HCT116 (cell line): ENCODE data around the gene RPL12.

Source experiments
- CTCF ChIP-seq, 3 experiments: fragments of 200-600 bp in 1 of 3; sonication (generic) in 1 of 3; IDR thresholded peaks in 2 of 3; conservative IDR thresholded peaks in 1 of 3; 2 replicates each; pipeline ENCODE4 v1.5.1; 2012 to 2017; ENCODE audit warnings: low read depth in 2 of 3, low read length in 2 of 3, antibody characterized with exemption in 1 of 3, borderline replicate concordance in 1 of 3, control low read depth in 1 of 3, mild to moderate bottlenecking in 1 of 3, mixed read lengths in 1 of 3, mixed run types in 1 of 3, moderate library complexity in 1 of 3; ENCODE audit not compliant: insufficient read depth in 1 of 3
- EZH2 ChIP-seq: fragments of 200-600 bp; sonication (generic); IDR thresholded peaks from 2 replicates; pipeline ENCODE4 v1.6.1; 2017; ENCODE audit warnings: antibody characterized with exemption, mixed run types
- MAX ChIP-seq: IDR thresholded peaks from 2 replicates; pipeline ENCODE4 v1.6.1; 2012
- POLR2A ChIP-seq: IDR thresholded peaks from 2 replicates; pipeline ENCODE4 v1.7.0; 2011; ENCODE audit warnings: borderline replicate concordance; ENCODE audit not compliant: insufficient read depth, insufficient read length; ENCODE audit errors: extremely low read depth
- POLR2AphosphoS5 ChIP-seq: IDR thresholded peaks from 2 replicates; pipeline ENCODE4 v1.6.1; 2011; ENCODE audit warnings: mild to moderate bottlenecking, low read depth, low read length, moderate library complexity
- REST ChIP-seq: IDR thresholded peaks from 2 replicates; pipeline ENCODE4 v1.6.1; 2012; ENCODE audit warnings: low read depth
- SP1 ChIP-seq: IDR thresholded peaks from 2 replicates; pipeline ENCODE4 v1.6.1; 2012; ENCODE audit warnings: low read depth
- SRF ChIP-seq: IDR thresholded peaks from 2 replicates; pipeline ENCODE4 v1.6.1; 2012; ENCODE audit warnings: low read depth
- TCF7L2 ChIP-seq: IDR thresholded peaks from 2 replicates; pipeline ENCODE4 v1.7.0; 2011; ENCODE audit warnings: borderline replicate concordance, inconsistent platforms; ENCODE audit not compliant: insufficient read depth, insufficient read length; ENCODE audit errors: extremely low read depth
- YY1 ChIP-seq: IDR thresholded peaks from 2 replicates; pipeline ENCODE4 v1.6.1; 2011; ENCODE audit warnings: low read length, low read depth, moderate library complexity, mild to moderate bottlenecking; ENCODE audit not compliant: insufficient replicate concordance; ENCODE audit errors: extremely low read depth

- TF ChIP-seq POLR2A, result no peak
- TF ChIP-seq CTCF (IDR thresholded peaks at IDR 0.05 in 2 of 3, conservative IDR thresholded peaks at IDR 0.05 in 1 of 3; ENCODE audit: borderline replicate concordance in 1 of 3, insufficient read depth in 1 of 3, low read depth in 2 of 3, low read length in 2 of 3), result no peak
- TF ChIP-seq MAX, result no peak
- no peak for TF ChIP-seq POLR2AphosphoS5
- TF ChIP-seq YY1, result no peak
- no peak for TF ChIP-seq EZH2
- TF ChIP-seq SP1, result no peak
- TF ChIP-seq REST, result no peak
- TF ChIP-seq TCF7L2, result no peak
- no peak for TF ChIP-seq SRF
Observed at GRCh38 chr9:127399736-127400269, 51.4 kb downstream of the RPL12 start.
